Muscle layer of colon (tissue), 2 donors: ENCODE results near the gene TADA1.
A peak's percentile ranks its signal among the peaks of the same experiment; 100 is the strongest.
"Not testable (repeated sequence)": the region's sequence is repeated elsewhere in the genome, so short reads cannot be mapped to it uniquely, and the experiment has no call there.

Source experiments
- H3K27ac ChIP-seq: one replicate; pipeline ENCODE4 v1.7.0; 2013; ENCODE audit warnings: low read depth, mild to moderate bottlenecking, low read length, moderate library complexity
- H3K27me3 ChIP-seq, 2 donors: one replicate each; pipeline ENCODE4 v1.7.0; 2013; ENCODE audit warnings: low read length in 2 of 2, mild to moderate bottlenecking in 2 of 2; ENCODE audit not compliant: insufficient read depth in 2 of 2, control insufficient read depth in 1 of 2
- H3K36me3 ChIP-seq: one replicate; pipeline ENCODE4 v1.7.0; 2013; ENCODE audit warnings: mild to moderate bottlenecking, low read length; ENCODE audit not compliant: insufficient read depth
- H3K4me1 ChIP-seq: one replicate; pipeline ENCODE4 v1.7.0; 2013; ENCODE audit warnings: mild to moderate bottlenecking, low read length; ENCODE audit not compliant: insufficient read depth
- H3K4me3 ChIP-seq, 2 donors: one replicate each; pipeline ENCODE4 v1.7.0; 2013; ENCODE audit warnings: low read length in 2 of 2, low read depth in 1 of 2, mild to moderate bottlenecking in 1 of 2, moderate library complexity in 1 of 2
- H3K9ac ChIP-seq: one replicate; pipeline ENCODE4 v1.7.0; 2013; ENCODE audit warnings: low read length
- H3K9me3 ChIP-seq: one replicate; pipeline ENCODE4 v1.7.0; 2013; ENCODE audit warnings: mild to moderate bottlenecking, low read length
- donor health status: abdominal sarcoma.
- donor health status: Adenocarcinoma of cecum.

TADA1 gene

GRCh38 chr1:166888373-166889111 lies 12.5 kb upstream of the TADA1 start:
- Histone ChIP-seq H3K4me1 (peaks cover 36% of the 10 kb centered on the region), H3K9me3 (no peaks in the 10 kb centered on the region), H3K4me3 (no peak overlapping the region), H3K9ac (no peak overlapping the region), H3K36me3 (no peaks in the 10 kb centered on the region), H3K27me3 (no peaks in the 10 kb centered on the region), H3K27ac (no peak overlapping the region)

- no peaks in the 10 kb centered on the region for H3K27me3 ChIP-seq
- H3K9ac ChIP-seq = no peak overlapping the region
- no peaks in the 10 kb centered on the region for H3K36me3 ChIP-seq
- H3K9me3 ChIP-seq = no peaks in the 10 kb centered on the region
- no peak overlapping the region for H3K27ac ChIP-seq
- peaks cover 26% of the 10 kb centered on the region for H3K4me1 ChIP-seq
- H3K4me3 ChIP-seq = no peak overlapping the region
These were observed 8.9 kb upstream of the TADA1 start for GRCh38 chr1:166884971-166885370.

- H3K36me3 ChIP-seq = no peaks in the 10 kb centered on the region
- H3K4me3 ChIP-seq = peak overlapping the region; percentile 12 to 47
- no peaks in the 10 kb centered on the region for H3K27me3 ChIP-seq
- H3K9me3 ChIP-seq = no peaks in the 10 kb centered on the region
- no peak overlapping the region for H3K9ac ChIP-seq
- H3K27ac ChIP-seq = no peak overlapping the region
- H3K4me1 ChIP-seq = peaks cover 26% of the 10 kb centered on the region
These were observed 8.1 kb upstream of the TADA1 start for GRCh38 chr1:166884040-166884642.

- Histone ChIP-seq H3K36me3 (no peaks in the 10 kb centered on the region), H3K9ac (no peak overlapping the region), H3K27me3 (no peaks in the 10 kb centered on the region), H3K4me1 (peaks cover 26% of the 10 kb centered on the region), H3K9me3 (no peaks in the 10 kb centered on the region), H3K27ac (no peak overlapping the region), H3K4me3 (no peak overlapping the region)
These were observed 6.8 kb upstream of the TADA1 start for GRCh38 chr1:166882893-166883292.

- not testable (repeated sequence) for H3K27ac ChIP-seq, H3K9me3 ChIP-seq, H3K36me3 ChIP-seq, H3K4me3 ChIP-seq, H3K27me3 ChIP-seq, H3K9ac ChIP-seq
- H3K4me1 ChIP-seq = peaks cover 12% of the 10 kb centered on the region
These were observed 2.3 kb upstream of the TADA1 start for GRCh38 chr1:166878173-166878917.

- Histone ChIP-seq H3K9ac (peak overlapping the region; percentile 32), H3K36me3 (no peaks in the 10 kb centered on the region), H3K4me1 (peaks cover 25% of the 10 kb centered on the region), H3K27me3 (no peaks in the 10 kb centered on the region), H3K27ac (no peak overlapping the region), H3K4me3 (peak overlapping the region in 1 of 2 donors; percentile 54), H3K9me3 (no peaks in the 10 kb centered on the region)
These were observed 425 bp upstream of the TADA1 start for GRCh38 chr1:166876540-166876838.

GRCh38 chr1:166875302-166875733 lies 746 bp downstream of the TADA1 start:
- Histone ChIP-seq H3K9ac (peak overlapping the region; percentile 76), H3K27me3 (no peaks in the 10 kb centered on the region), H3K4me1 (peaks cover 28% of the 10 kb centered on the region), H3K36me3 (no peaks in the 10 kb centered on the region), H3K27ac (peak overlapping the region; percentile 80), H3K9me3 (no peaks in the 10 kb centered on the region), H3K4me3 (peak overlapping the region; percentile 82 to 85)

GRCh38 chr1:166874464-166874863 lies 1.6 kb downstream of the TADA1 start:
- no peaks in the 10 kb centered on the region for H3K9me3 ChIP-seq

GRCh38 chr1:166870584-166870983 lies 5.5 kb downstream of the TADA1 start:
- H3K4me1 ChIP-seq = peaks cover 28% of the 10 kb centered on the region
- H3K9ac ChIP-seq = no peak overlapping the region
- H3K9me3 ChIP-seq = no peaks in the 10 kb centered on the region
- H3K36me3 ChIP-seq = peaks cover 16% of the 10 kb centered on the region
- no peaks in the 10 kb centered on the region for H3K27me3 ChIP-seq
- no peak overlapping the region for H3K27ac ChIP-seq
- no peak overlapping the region for H3K4me3 ChIP-seq

More at GRCh38 chr1:166874464-166874863, 1.6 kb downstream of the TADA1 start:
- peaks cover 28% of the 10 kb centered on the region for H3K4me1 ChIP-seq
- no peaks in the 10 kb centered on the region for H3K36me3 ChIP-seq
- no peak overlapping the region for H3K4me3 ChIP-seq
- no peak overlapping the region for H3K9ac ChIP-seq
- no peaks in the 10 kb centered on the region for H3K27me3 ChIP-seq
- H3K27ac ChIP-seq = no peak overlapping the region

GRCh38 chr1:166869318-166870099 lies 6.6 kb downstream of the TADA1 start:
- no peaks in the 10 kb centered on the region for H3K9me3 ChIP-seq
- no peak overlapping the region for H3K9ac ChIP-seq
- H3K27ac ChIP-seq = no peak overlapping the region
- peaks cover 21% of the 10 kb centered on the region for H3K4me1 ChIP-seq
- no peak overlapping the region for H3K4me3 ChIP-seq
- H3K36me3 ChIP-seq = peaks cover 18% of the 10 kb centered on the region
- H3K27me3 ChIP-seq = no peaks in the 10 kb centered on the region

GRCh38 chr1:166868639-166869038 lies 7.4 kb downstream of the TADA1 start:
- Histone ChIP-seq H3K9me3 (no peaks in the 10 kb centered on the region), H3K9ac (no peak overlapping the region), H3K4me1 (peaks cover 19% of the 10 kb centered on the region), H3K4me3 (no peak overlapping the region), H3K27ac (no peak overlapping the region), H3K36me3 (peaks cover 22% of the 10 kb centered on the region), H3K27me3 (no peaks in the 10 kb centered on the region)
